ENCODE data around the gene CRYGD.
"Not testable (repeated sequence)": the region's sequence is repeated elsewhere in the genome, so short reads cannot be mapped to it uniquely, and the experiment has no call there.

The CRYGD gene

DNA sequence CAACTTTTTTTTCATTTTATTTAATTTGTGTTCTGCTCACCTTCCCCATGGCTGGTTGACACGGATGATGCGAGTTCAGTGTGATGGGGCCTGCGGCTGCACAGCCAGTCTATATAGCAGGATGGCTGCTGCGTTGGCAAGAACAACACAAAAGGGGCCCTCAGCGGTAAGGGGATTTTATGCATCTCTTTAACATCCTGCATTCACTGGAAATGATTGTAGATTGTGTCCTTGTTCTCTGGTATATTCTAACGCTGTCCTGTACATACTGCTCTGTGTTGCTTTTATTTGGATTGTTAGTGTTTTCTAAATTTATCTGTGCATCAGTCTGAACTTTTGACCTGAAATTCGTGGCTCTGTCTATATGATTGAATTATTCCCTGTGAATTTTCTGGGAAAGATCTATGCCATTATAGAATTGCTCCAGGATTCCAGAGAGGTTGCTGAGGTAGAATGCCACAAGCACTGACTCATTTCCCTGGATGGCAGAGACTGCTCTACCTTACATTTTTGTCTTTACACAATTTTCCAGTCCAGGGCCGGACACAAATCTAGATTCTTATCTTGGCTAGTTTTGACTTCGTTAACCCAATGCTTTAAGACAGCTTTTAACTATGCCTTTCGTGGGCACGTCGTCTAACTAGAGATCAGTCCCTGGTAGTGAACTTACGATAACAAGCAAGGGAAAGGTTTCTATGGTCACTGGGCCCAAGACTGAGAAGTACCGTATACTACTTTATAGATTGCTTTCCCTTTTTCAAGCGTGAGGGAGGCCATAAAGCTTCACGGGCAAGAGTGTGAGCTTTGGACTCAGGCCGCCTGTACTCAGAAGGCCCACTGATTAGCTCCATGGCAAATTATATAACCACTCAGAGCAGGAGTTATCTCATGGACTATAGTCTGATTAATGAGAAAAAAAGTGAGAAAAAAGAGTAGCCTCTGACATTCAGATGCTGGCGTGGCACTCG, 5.7 kb upstream of the CRYGD start, which contains the start of gene CRYGC:
CRYGC (minus strand) TSS at position 85 of the 968 bp plus-strand sequence; CDS start at position 49, 36 bp downstream.
- peak; percentile 72 for DNase-seq (ENCODE audit: low read depth, low spot score)

DNA sequence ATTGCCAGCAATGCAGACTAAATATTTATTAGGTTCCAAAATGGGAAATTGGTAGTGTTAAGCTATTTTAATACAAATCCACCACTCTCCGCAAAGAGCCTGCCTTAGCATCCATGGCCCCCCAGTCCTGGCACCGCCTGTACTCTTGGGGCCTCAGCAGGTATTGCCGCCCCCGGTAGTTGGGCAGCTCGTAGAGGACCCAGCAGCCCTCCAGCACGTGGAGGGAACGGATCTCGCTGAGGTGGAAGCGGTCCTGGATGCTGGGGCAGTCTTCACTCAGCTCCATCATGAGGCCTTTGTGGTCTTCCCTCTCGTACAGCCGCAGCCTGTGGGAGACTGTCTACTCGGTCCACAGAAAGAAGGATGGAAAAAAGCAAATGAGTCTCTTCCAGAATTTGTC, 3.8 kb upstream of the CRYGD start:
- no peak for DNase-seq (ENCODE audit: low read depth, low spot score)

DNA sequence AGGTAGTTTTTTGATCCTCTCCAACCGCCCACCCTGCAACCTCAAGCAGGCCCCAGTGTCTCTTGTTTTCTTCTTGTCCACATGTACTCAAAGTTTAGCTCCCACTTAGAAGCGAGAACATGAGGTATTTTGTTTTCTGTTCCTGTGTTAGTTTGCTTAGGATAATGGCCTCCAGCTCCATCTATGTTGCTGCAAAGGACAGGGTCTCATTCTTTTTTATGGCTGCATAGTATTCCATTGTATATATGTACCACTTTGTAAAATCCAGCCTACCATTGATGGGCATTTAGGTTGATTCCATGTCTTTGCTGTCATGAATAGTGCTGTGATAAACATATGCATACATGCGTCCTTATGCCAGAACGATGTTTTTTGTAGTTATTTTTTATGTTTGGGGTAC, 2.8 kb upstream of the CRYGD start:
- no peak for DNase-seq (ENCODE audit: low read depth, low spot score)

DNA sequence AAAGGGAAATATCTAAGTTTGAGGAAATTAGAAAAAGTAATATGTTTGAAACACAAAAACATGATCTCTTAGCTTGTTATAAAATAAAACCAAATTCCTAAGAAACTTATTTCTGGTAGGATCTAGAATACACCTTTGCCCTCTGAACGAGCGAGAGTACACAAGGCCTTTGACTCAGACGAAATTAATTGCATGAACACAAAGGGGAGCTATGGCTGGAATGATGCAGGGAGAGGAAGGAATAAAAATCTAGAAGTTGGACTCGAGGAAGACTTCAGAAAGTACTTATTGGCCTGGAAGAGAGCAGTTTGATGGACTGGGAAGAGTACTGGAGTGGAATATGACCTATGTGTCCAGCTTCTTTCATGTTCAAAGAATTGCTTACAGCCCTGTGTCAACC, 927 bp upstream of the CRYGD start:
- no peak for DNase-seq (ENCODE audit: low read depth, low spot score)

DNA sequence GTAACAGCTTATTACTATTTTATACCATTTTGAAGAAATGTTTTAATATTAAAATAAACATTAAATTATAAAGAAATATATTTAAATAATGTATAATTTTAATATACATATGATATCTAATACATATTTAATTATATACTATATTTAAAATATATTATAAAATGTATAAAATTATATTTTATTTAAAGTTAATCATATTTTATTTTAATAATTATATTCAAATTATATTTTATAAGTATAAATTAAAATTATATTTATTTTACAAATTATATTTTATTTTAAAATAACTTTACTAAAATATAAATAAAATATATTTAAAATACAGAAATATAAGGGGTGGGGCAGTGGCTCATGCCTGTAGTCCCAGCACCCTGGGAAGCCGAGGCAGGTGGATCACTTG, 2.1 kb downstream of the CRYGD start:
- DNase-seq (ENCODE audit: low read depth, low spot score): no peak

DNA sequence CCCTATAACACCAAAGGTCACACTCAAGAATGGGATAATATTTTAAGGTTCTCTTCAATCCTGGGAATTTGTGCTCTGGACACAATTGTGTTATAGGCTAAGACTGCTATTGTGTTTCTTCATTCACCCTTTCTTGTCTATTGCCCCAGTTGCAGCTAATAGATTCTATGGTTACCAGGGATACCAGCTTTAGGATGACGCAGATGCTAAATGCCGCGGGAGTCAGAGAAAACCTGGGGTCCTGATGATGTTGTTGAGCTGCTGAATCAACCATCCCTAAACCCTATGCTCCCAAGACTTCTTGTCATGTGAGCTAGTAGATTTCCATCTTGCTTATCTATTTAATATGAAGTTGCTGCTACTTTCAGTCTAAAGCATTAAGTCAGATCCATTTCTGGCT, 5.4 kb downstream of the CRYGD start:
- DNase-seq (ENCODE audit: low read depth, low spot score): no peak

DNA sequence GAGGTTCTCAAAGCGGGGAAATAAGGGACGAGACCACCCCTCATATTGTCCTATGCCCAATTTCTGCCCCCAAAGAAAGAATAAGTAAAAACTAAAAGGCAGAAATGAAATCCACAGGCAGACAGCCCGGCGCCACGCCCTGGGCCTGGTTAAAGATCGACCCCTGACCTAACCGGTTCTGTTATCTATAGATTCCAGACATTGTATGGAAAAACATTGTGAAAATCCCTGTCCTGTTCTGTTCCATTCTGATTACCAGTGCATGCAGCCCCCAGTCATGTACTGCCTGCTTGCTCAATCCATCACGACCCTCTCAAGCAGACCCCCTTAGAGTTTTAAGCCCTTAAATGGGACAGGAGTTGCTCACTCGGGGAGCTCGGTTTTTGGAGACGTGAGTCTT, 6.9 kb downstream of the CRYGD start:
- DNase-seq (ENCODE audit: low read depth, low spot score): not testable (repeated sequence)

DNA sequence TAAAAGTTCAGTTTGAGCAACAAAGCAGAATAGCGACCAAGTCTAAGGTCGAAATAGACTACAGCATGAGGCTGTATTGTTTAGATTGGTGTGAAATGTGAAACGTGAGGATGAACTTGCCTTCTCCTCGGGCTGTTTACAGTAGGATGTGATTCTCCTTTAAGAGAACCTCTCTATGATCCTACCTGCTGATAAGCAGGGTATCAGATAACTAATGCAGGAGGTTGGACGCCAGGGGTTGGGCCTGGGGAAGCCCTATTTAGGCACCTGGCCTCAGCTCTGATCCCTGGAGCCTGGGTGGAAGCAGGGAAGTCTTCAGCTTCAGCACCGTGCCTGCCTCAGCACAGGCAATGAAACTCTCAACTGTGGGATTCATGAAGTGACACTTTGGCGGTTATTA, 11.4 kb downstream of the CRYGD start:
- DNase-seq (ENCODE audit: low read depth, low spot score): no peak

DNA sequence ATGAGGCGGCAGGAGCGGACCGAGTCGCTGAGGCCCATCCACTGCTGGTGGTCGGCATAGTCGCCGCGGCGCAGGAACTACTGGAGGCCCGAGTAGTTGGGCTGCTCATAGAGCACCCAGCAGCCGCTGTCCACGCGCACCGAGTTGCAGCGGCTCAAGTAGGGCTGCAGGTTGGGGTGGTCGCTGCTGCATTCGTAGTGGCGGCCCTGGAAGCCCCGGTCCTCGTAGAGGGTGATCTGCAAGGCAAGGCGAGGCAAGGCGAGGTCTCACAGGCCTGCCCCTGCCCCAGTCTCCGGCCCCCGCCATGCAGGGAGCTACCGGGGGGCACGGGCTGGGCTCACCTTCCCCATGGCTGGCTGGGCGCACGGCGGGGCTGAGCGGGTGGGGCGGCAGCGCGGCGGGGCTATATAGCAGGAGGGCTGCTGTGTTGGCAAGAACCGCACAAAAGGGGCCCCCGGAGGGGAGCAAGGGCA, 12.0 kb downstream of the CRYGD start:
- not testable (repeated sequence) for DNase-seq (ENCODE audit: low read depth, low spot score)

DNA sequence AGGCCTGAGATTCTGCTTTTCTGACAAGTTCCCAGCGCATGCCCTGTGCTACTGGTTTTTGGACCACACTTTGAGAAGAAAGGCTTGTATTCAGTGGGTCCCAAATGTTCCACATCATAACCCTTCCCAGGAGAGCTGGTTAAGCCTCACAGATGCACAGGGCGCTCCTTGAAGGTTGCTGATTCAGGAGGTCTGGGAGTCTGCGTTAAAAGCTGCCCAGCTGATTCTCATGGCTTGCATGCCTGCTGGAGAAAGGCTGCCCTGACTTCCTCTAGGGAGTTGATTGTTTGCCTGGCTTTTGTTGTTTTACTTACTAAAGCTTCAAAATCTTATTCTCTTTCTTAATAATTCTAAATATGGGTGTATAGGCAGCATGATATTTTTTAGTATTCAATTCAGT, 20.7 kb downstream of the CRYGD start:
- no peak for DNase-seq (ENCODE audit: low read depth, low spot score)

DNA sequence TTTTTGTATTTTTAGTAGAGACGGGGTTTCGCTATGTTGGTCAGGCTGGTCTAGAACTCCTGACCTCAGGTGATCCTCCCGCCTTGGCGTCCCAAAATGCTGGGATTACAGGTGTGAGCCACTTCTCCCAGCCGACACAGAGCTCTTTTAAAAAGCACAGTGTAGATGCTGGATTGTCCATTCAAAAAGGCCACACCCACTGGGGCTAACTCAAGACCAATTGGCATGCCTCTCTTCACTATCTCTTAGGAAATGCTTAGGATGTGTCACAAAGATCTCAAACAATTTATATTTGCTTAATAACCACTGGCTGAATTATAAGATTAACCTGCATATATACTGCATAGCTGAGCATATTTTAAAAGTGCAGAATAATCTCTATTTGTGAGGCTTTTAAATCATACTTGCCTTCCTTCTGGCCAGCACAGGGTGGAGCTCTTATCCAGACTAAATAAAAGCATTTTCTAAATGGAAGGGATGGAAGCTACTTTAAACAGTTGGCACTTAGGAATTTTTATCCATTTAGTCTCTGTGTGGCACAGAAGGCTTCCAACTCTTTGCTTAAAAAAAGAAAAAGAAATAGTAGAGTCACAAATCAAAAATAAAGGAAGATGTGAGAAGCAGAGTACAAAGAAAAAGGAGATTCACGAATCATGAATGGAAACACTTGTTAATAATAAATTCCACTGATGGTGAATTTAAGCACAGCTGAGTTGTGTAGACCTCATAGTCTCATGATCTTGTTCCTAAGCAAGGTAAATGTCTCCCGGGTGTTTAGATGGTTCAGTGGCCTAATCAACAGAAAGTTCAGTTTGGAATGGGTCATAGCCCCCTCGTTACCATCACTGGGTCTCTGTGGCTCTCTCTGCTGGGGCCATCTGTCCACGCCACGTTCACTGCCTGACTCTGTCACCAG, 22.4 kb downstream of the CRYGD start:
- DNase-seq (ENCODE audit: low read depth, low spot score): peak; percentile 63

DNA sequence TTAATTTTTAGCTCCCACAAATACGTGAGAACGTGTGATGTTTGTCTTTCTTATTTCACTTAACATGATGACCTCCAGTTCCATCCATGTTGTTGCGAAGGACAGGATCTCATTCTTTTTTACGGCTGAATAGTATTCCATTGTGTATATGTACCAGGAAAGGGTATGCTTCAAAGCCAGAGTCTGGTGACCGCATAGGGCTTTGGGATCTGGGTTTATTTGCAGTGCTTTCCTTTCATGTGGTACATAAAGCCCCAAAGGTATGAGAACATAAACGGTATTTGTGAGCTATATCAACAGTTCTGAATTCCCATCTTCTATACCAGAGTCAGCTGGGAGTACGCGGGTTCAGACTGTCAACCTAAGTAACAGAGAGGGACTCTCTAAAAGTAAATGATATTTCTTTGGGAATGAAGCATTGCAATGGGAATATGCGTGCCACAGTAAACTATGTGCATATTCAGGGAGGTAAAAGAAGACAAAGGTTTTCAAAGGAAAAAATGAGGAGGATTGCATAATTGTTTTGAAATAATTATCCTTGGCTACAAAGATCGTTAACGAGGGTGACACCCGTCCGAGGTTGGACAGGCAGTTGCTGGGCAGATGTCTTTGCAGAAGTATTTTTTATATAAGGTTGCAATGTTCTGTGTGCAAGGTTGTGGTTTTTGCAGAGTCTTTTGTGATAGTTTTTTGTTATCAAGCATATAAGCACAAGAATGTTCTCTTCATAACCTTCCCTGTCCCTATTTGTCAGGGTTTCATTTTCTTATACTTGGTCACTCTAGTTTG, 24.4 kb downstream of the CRYGD start:
- no peak for DNase-seq (ENCODE audit: low read depth, low spot score)

DNA sequence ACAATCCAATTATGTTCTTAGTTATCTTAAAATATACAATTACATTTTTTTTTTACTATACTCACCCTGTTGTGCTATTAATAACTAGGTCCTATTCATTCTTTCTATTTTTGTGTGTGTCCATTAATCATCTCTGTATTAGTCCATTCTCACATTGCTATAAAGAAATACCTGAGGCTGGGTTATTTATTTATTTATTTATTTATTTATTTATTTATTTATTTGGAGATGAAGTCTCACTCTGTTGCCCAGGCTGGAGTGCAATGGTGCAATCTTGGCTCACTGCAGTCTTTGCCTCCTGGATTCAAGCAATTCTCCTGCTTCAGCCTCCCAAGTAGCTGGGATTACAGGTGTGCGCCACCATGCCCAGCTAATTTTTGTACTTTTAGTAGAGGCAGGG, 25.6 kb downstream of the CRYGD start:
- DNase-seq (ENCODE audit: low read depth, low spot score): not testable (repeated sequence)

DNA sequence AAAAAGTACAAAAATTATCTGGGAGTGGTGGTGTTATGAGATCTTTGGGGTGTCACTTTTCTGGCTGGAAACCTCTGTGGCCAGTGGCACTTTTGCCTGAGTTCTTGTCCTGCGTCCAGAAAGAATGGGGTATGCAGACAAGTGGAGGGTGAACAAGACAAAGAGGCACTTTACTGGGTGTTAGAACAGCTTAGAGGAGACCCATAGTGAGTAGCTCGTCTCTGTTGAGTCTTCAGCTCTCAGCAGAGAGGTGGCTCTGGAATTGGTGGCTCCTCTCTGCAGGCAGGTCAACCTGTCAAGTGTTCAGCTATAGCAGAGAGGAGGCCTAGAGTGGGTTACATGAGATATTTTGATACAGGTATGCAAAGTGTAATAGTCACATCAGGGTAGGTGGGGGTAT, 26.1 kb downstream of the CRYGD start:
- DNase-seq (ENCODE audit: low read depth, low spot score): no peak

DNA sequence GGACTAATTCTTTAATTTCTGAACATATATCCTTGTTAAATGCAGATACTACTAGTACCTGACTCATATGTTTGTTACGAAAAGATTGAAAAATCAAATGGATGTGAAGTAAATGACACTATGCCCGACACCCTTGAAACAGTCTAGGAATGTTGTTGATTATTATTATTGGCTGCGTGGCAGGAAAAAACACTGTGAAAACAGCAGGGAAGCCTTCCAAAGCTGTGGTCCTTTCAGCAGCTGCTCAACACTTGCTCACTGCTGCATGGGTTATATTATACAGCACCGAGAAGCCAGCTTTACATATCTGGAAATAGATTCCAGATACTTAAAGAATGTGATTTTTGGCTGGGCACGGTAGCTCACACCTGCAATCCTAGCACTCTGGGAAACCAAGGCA, 26.5 kb downstream of the CRYGD start:
- peak; percentile 89 for DNase-seq (ENCODE audit: low read depth, low spot score)

DNA sequence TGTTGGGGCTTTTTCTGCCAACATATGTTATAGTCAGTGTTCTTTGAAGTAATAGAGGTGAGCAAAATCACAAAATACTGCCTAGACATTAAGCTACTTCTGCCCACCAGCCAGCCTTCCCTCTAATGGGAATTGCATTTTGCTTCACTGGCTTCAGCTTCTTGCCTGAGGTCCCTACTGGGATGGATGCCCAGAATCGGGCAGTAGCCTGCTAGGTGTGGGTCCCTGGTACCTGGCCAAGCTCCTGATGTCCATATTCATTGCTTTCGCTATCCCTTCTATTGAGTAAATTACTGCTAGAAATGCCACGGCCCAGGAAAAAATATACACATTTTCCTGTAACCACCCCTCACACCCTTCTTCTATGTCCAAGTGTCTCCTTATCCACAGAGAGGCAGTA, 27.0 kb downstream of the CRYGD start:
- peak; percentile 84 for DNase-seq (ENCODE audit: low read depth, low spot score)

DNA sequence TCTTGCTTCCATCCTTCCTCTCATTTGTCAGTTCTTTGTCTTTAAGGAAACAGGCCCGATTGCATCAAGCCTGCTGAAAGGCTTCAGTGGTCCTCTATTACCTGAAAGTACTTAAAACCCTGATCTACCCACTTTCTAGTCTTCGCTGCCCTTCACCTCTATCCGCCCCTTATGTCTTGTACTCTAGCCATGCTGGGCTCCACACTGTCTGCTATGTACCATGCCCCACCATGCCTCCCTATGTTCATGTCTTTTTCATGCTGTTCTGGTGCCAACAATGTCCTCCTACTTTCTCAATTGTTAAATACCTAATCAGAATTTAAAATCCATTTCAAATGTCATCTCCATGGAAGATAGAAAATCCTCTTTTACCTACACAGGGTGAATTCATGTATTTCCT, 28.2 kb downstream of the CRYGD start:
- DNase-seq (ENCODE audit: low read depth, low spot score): no peak

DNA sequence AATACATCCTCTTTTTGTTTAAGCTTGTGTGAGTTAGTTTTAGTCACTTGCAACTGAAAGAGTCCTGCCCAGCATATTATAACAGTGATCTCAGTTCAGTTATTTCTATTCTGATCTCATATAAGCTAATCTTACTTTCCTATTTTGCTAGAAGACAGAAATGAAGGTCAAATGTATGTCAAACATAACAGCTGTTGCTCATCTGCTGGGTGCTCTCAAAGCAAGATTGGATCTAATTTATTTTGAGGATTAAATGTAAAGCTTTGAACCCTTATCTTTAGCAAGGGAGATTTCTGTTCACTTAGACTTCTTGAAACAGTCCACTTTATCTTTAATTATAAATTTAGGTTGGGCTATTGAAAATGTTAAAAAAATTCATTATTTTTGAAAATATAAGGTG, 31.2 kb downstream of the CRYGD start:
- DNase-seq (ENCODE audit: low read depth, low spot score): no peak

DNA sequence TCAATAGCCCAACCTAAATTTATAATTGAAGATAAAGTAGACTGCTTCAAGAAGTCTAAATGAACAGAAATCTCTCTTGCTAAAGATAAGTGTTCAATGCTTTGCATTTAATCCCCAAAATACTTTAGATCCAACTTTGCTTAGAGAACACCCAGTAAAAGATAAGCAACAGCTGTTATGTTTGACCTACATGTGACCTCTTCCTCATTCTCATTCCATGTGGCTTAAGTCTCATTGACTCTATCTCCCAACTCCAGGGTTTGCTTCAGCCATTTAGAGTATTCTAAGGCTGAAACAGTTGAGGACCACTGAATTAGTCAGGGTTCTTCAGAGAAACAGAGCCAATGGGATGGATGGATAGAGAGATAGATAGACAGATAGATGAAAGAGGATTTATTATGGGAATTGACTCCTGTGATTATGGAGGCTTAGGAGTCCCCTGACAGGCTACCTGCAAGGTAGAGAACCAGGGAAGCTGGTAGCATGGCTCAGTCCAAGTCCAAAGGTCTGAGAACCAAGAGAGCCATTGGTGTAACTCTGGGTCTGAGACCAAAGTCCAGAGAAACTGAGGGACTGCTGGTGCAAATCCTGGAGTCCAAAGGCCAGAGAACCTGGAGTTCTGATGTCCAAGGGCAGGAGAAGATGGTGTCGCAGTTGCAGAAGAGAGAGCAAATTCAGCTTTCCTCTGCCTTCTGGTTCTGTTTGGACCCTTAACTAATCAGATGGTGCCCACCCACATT, 32.1 kb downstream of the CRYGD start:
- no peak for DNase-seq (ENCODE audit: low read depth, low spot score)

DNA sequence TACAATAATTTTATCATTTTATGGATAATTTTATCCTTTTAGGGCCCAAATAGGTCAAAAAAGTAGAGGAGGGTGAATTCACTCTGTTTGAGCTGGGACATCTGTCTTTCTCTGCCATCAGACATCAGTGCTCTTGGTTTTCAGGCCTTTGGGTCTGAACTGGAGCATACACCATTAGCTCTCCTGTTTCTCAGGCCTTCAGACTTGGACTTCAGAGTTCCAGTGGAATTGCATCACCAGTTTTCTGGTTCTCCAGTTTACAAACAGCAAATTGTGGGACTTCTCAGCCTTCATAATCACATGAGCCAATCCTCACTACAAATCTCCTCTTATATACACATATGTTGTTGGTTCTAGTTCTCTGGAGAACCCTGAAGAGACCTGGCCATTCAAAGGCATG, 33.9 kb downstream of the CRYGD start:
- DNase-seq (ENCODE audit: low read depth, low spot score): no peak

DNA sequence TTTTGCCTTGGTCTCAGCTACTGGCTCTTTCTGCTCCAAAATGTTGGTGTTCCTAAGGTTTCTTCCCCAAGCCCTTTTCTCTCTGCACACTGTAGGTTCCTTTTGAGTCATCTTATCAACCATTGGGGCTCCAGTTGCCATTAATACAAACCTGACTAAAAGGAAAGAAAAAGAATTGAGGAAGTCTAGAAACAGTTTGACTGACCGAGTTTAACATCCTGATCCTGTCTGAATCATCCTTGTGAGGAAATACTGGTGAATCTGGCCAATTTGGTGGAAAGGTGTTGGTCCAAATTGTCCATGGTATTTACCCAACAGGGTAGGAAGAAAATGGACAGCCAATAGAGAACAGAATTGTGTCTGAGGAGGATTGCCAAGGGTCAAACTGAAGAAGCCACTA, 38.3 kb downstream of the CRYGD start:
- DNase-seq (ENCODE audit: low read depth, low spot score): no peak
